ENCODE measurements around the gene GUCY2F.

Gene GUCY2F

GRCh38 chrX:109498434-109498833 is 16.5 kb upstream of the GUCY2F start:
- TF ChIP-seq, protein P1, sequence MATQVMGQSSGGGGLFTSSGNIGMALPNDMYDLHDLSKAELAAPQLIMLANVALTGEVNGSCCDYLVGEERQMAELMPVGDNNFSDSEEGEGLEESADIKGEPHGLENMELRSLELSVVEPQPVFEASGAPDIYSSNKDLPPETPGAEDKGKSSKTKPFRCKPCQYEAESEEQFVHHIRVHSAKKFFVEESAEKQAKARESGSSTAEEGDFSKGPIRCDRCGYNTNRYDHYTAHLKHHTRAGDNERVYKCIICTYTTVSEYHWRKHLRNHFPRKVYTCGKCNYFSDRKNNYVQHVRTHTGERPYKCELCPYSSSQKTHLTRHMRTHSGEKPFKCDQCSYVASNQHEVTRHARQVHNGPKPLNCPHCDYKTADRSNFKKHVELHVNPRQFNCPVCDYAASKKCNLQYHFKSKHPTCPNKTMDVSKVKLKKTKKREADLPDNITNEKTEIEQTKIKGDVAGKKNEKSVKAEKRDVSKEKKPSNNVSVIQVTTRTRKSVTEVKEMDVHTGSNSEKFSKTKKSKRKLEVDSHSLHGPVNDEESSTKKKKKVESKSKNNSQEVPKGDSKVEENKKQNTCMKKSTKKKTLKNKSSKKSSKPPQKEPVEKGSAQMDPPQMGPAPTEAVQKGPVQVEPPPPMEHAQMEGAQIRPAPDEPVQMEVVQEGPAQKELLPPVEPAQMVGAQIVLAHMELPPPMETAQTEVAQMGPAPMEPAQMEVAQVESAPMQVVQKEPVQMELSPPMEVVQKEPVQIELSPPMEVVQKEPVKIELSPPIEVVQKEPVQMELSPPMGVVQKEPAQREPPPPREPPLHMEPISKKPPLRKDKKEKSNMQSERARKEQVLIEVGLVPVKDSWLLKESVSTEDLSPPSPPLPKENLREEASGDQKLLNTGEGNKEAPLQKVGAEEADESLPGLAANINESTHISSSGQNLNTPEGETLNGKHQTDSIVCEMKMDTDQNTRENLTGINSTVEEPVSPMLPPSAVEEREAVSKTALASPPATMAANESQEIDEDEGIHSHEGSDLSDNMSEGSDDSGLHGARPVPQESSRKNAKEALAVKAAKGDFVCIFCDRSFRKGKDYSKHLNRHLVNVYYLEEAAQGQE (IDR thresholded peaks at IDR 0.05; ENCODE audit: insufficient read depth in 1 of 2, low read depth in 2 of 2, low read length in 2 of 2): no peak
- no peak for TF ChIP-seq FOXP2 (optimal IDR thresholded peaks at IDR 0.05; ENCODE audit: borderline replicate concordance, extremely low read depth, extremely low read length, insufficient read depth)
- no peak for TF ChIP-seq TAF1 (IDR thresholded peaks at IDR 0.05; ENCODE audit: borderline replicate concordance, insufficient read depth, low read length)
- no peak for TF ChIP-seq SIN3A (IDR thresholded peaks at IDR 0.05; ENCODE audit: borderline replicate concordance, insufficient read depth, low read length)
- no peak for TF ChIP-seq POLR2AphosphoS5 (IDR thresholded peaks at IDR 0.05; ENCODE audit: low read depth, low read length)

DNA sequence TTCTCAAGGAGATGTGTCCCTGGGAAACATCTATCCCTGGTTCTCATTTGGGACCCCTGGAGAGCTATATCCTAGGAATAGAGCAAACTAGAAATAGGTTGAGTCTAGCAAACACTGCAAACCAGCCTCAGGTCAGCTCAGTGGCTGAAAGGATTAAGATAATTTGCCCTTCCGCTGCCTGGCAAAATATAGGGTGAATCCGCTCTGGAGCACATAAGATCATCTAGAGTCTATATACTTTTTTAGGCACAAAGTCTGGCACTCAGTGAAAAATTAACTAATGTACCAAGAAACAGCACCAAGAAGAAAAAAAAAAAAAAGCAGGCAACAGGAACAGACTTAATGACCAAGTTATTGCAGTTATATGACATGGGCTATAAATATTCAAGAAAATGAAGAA is 7.3 kb upstream of the GUCY2F start:
- TF ChIP-seq SIN3A (IDR thresholded peaks at IDR 0.05; ENCODE audit: borderline replicate concordance, insufficient read depth, low read length): no peak
- TF ChIP-seq FOXP2 (optimal IDR thresholded peaks at IDR 0.05; ENCODE audit: borderline replicate concordance, extremely low read depth, extremely low read length, insufficient read depth): no peak
- TF ChIP-seq TAF1 (IDR thresholded peaks at IDR 0.05; ENCODE audit: borderline replicate concordance, insufficient read depth, low read length): no peak
- TF ChIP-seq POLR2AphosphoS5 (IDR thresholded peaks at IDR 0.05; ENCODE audit: low read depth, low read length): no peak
- TF ChIP-seq, protein P1 (IDR thresholded peaks at IDR 0.05; ENCODE audit: insufficient read depth in 1 of 2, low read depth in 2 of 2, low read length in 2 of 2): no peak

DNA sequence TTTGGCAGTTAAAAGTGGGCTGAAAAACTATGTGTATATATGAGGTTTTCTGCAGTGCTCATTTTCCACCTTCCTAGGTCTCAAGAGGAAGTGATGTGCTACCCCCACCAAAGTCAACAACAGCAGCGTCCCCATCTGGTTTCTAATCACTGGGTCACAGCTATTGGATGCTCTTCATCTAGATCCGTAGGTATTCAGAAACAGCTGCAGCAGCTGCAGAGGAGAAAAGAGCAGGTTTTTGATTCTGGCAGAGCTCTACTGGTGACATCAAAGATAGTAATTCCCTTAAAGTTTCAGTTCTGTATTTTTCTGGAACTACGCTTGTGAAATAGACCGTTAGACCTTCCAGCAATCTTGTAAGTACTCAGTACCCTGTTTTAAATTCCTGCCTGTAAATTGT is 5.8 kb upstream of the GUCY2F start:
- no peak for TF ChIP-seq FOXP2 (optimal IDR thresholded peaks at IDR 0.05; ENCODE audit: borderline replicate concordance, extremely low read depth, extremely low read length, insufficient read depth)
- TF ChIP-seq, protein P1 (IDR thresholded peaks at IDR 0.05; ENCODE audit: insufficient read depth in 1 of 2, low read depth in 2 of 2, low read length in 2 of 2): no peak
- TF ChIP-seq SIN3A (IDR thresholded peaks at IDR 0.05; ENCODE audit: borderline replicate concordance, insufficient read depth, low read length): no peak
- TF ChIP-seq POLR2AphosphoS5 (IDR thresholded peaks at IDR 0.05; ENCODE audit: low read depth, low read length): no peak
- TF ChIP-seq TAF1 (IDR thresholded peaks at IDR 0.05; ENCODE audit: borderline replicate concordance, insufficient read depth, low read length): no peak

GRCh38 chrX:109485470-109486340 is 3.8 kb upstream of the GUCY2F start:
- TF ChIP-seq, protein P1 (IDR thresholded peaks at IDR 0.05; ENCODE audit: insufficient read depth in 1 of 2, low read depth in 2 of 2, low read length in 2 of 2): no peak
- TF ChIP-seq POLR2AphosphoS5 (IDR thresholded peaks at IDR 0.05; ENCODE audit: low read depth, low read length) (no peak), TAF1 (IDR thresholded peaks at IDR 0.05; ENCODE audit: borderline replicate concordance, insufficient read depth, low read length) (no peak), SIN3A (IDR thresholded peaks at IDR 0.05; ENCODE audit: borderline replicate concordance, insufficient read depth, low read length) (no peak), FOXP2 (optimal IDR thresholded peaks at IDR 0.05; ENCODE audit: borderline replicate concordance, extremely low read depth, extremely low read length, insufficient read depth) (no peak)
